H54 (cell line): ENCODE data around the gene REPIN1.

Experiments
- DNase-seq: peaks from one replicate; pipeline ENCODE4 v3.0.0; 2011; ENCODE audit warnings: low spot score, mixed read lengths; ENCODE audit not compliant: insufficient read length
- FAIRE-seq: peaks from 3 replicates; lab custom pipeline; 2011; peaks lifted over from hg19 to GRCh38; lab: Jason Lieb, UNC
- POLR2A ChIP-seq: IDR thresholded peaks from 2 replicates; pipeline ENCODE4 v1.6.1; 2011; ENCODE audit warnings: low read depth, mild to moderate bottlenecking, low read length

Gene REPIN1

GRCh38 chr7:150341263-150342120 lies 27.1 kb upstream of the REPIN1 start, which contains the start of gene RARRES2:
RARRES2 (minus strand) TSS chr7:150341629; CDS start chr7:150340609, 1,020 bp downstream.
- FAIRE-seq (no peak), DNase-seq (no peak)
- no peak for TF ChIP-seq POLR2A

GRCh38 chr7:150342121-150342408 lies 26.6 kb upstream of the REPIN1 start:
- DNase-seq, result no peak
- FAIRE-seq, result no peak
- no peak for TF ChIP-seq POLR2A

- no peak for FAIRE-seq
- no peak for DNase-seq
- no peak for TF ChIP-seq POLR2A
Observed at GRCh38 chr7:150343225-150343624, 25.4 kb upstream of the REPIN1 start.

- no peak for TF ChIP-seq POLR2A
- no peak for DNase-seq
- FAIRE-seq, result no peak
Observed at GRCh38 chr7:150344299-150344698, 24.3 kb upstream of the REPIN1 start.

DNA sequence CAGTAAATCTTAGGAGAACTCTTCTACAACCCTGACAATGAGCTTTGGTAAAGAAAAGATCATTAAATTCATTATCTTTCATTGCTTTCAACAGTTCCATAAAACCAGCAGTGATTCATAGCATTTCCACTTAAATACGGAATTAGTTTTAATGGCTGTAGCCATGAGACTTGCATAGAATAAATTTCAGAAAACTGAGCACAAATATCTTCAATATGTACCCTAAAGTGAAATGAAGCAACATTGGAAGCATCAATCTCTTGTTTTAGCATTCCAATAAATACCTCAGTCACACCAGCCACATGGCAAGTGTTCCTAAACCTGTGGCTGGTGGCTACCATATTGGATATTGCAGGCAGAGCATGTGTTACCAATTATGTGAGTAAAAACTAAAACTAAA lies 23.6 kb upstream of the REPIN1 start:
- no peak for TF ChIP-seq POLR2A
- DNase-seq (no peak), FAIRE-seq (no peak)

DNA sequence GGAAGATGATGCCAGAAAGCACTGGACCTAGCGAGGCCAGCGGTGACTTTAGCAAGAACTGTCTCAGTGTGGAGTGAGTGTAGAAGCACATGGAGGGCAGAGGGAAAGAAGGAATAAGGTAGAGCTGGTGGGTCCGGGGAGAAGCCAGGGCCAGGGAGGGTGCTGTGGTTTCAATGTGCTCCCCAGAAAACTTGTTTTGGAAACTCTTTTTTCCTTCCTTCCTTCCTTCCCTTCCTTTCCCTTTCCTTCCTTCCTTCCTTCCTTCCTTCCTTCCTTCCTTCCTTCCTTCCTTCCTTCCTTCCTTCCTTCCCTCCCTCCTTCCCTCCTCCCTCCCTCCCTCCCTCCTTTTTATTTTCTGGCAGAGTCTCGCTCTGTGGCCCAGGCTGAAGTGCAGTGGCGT lies 21.7 kb upstream of the REPIN1 start:
- no peak for DNase-seq
- no peak for TF ChIP-seq POLR2A
- no peak for FAIRE-seq

DNA sequence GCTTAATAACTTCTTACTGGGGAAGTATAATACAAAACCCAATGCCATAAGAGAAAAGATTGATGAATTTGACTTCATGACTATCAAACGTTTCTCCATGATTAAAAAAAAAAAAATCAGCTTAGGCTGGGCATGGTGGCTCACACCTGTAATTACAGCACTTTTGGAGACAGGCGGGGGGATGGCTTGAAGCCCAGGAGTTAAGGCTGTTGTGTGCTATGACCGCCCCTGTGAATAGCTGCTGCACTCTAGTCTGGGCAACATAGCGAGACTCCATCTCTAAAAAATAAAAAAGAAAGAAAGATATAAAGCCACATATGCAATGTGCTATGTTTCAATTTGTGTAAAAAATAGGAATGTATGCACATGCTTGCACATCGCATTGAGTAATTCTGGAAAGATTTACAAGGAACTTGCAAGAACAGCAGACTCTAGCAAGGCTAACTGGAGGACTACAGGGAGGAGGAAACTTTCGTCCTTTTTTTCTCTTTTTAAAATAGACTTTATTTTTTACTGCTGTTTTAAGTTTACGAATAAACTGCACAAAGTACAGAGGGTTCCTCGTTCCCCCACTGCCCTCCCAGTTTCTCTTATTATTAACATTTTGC lies 16.9 kb upstream of the REPIN1 start:
- no peak for TF ChIP-seq POLR2A
- no peak for DNase-seq
- FAIRE-seq, result no peak

GRCh38 chr7:150355666-150356059 lies 13.0 kb upstream of the REPIN1 start:
- FAIRE-seq, result no peak

DNA sequence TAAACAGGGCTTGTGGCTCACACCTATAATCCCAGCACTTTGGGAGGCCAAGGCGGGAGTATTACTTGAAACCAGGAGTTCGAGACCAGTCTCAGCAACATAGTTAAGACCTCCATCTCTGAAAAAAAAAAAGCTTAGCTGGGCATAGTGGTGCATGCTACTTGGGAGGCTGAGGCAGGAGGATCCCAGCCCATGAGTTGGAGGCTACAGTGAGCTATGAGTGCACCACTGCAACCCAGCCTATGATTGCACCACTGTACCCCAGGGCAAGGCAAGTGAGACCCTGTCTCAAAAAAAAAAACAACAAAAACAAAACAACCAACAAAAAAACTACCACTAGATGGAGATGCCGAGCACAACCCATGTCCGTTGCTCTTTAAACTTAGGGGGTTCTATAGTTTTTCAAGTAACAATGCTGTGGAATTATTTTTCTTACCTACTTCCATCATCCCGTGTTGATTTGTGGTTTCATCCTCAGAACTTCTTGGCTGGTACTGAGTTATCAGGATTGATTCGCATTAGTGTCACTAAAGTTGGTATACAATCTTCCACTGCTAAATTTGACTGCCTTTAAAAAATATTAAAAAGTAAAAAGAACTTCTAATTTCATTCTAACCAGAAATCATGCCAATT lies 12.2 kb upstream of the REPIN1 start:
- TF ChIP-seq POLR2A, result no peak
- no peak for FAIRE-seq
- DNase-seq, result no peak

More at GRCh38 chr7:150355666-150356059, 13.0 kb upstream of the REPIN1 start:
- no peak for DNase-seq
- TF ChIP-seq POLR2A, result no peak

- no peak for DNase-seq
Observed at GRCh38 chr7:150357270-150357669, 11.4 kb upstream of the REPIN1 start.

GRCh38 chr7:150357771-150358427 lies 10.7 kb upstream of the REPIN1 start:
- no peak for FAIRE-seq
- no peak for TF ChIP-seq POLR2A
- no peak for DNase-seq

More at GRCh38 chr7:150357270-150357669, 11.4 kb upstream of the REPIN1 start:
- no peak for TF ChIP-seq POLR2A
- no peak for FAIRE-seq

- FAIRE-seq (no peak), DNase-seq (no peak)
- TF ChIP-seq POLR2A, result no peak
Observed at GRCh38 chr7:150358433-150358832, 10.2 kb upstream of the REPIN1 start.

GRCh38 chr7:150358988-150359621 lies 9.5 kb upstream of the REPIN1 start:
- no peak for TF ChIP-seq POLR2A
- DNase-seq (no peak), FAIRE-seq (no peak)
